Osteoblast (primary cell): ENCODE data around the gene KIF13A. TPM values are rescaled to one million over a fixed set of nuclear protein-coding genes. Genes with fewer than 3 reads are reported as not detected.

ENCODE experiments used
- DNase-seq: peaks from one replicate; pipeline ENCODE4 v3.0.0; 2011; ENCODE audit warnings: low spot score, mixed read lengths; ENCODE audit not compliant: insufficient read length; ENCODE audit errors: missing footprints
- H2AFZ ChIP-seq: 2 replicates; pipeline ENCODE4 v1.6.0; 2011; ENCODE audit warnings: mild to moderate bottlenecking, low read length
- H3K27ac ChIP-seq: 2 replicates; pipeline ENCODE4 v1.5.1; 2011; ENCODE audit warnings: mild to moderate bottlenecking, low read depth, low read length, moderate library complexity
- H3K27me3 ChIP-seq: 2 replicates; pipeline ENCODE4 v1.6.0; 2012; ENCODE audit warnings: mild to moderate bottlenecking, control low read depth, inconsistent platforms, low read length, moderate library complexity; ENCODE audit not compliant: insufficient read depth
- H3K36me3 ChIP-seq: 2 replicates; pipeline ENCODE4 v1.5.1; 2011; ENCODE audit warnings: mild to moderate bottlenecking, low read length, control low read depth, moderate library complexity; ENCODE audit not compliant: insufficient read depth
- H3K4me1 ChIP-seq: 2 replicates; pipeline ENCODE4 v1.5.1; 2011; ENCODE audit warnings: mild to moderate bottlenecking, low read length, control low read depth, moderate library complexity; ENCODE audit not compliant: insufficient read depth
- H3K4me2 ChIP-seq: 2 replicates; pipeline ENCODE4 v1.6.0; 2011; ENCODE audit warnings: mild to moderate bottlenecking, low read length; ENCODE audit not compliant: insufficient read depth
- H3K4me3 ChIP-seq: fragments of 200-600 bp; sonication (generic); 3 replicates; pipeline ENCODE4 v1.5.1; 2012; ENCODE audit warnings: mild to moderate bottlenecking, low read length, inconsistent platforms; ENCODE audit not compliant: insufficient read depth
- H3K79me2 ChIP-seq: 2 replicates; pipeline ENCODE4 v1.6.0; 2012; ENCODE audit warnings: mild to moderate bottlenecking, low read length, control low read depth, inconsistent platforms; ENCODE audit not compliant: insufficient read depth
- H3K9me3 ChIP-seq: 2 replicates; pipeline ENCODE4 v1.5.1; 2011; ENCODE audit warnings: low read depth, low read length, control low read depth
- H4K20me1 ChIP-seq: 2 replicates; pipeline ENCODE4 v1.6.0; 2012; ENCODE audit warnings: mild to moderate bottlenecking, low read length, control low read depth; ENCODE audit not compliant: insufficient read depth
- CTCF ChIP-seq: IDR thresholded peaks from 2 replicates; pipeline ENCODE4 v1.5.1; 2011; ENCODE audit warnings: mild to moderate bottlenecking, low read depth, low read length, moderate library complexity; ENCODE audit errors: extremely low read depth
- total RNA-seq: library from RNA; depleted of rRNA; stranded (reverse); fragments of >200 nt; gene quantifications from 2 replicates; pipeline ENCODE4 v1.2.3, GENCODE V29; 2012

The KIF13A gene
- total RNA-seq, 1 donor = 61.5 TPM

- no peaks in the 10 kb centered on the region for H3K9me3 ChIP-seq
- peaks cover 20% of the 10 kb centered on the region for H4K20me1 ChIP-seq
- H3K4me1 ChIP-seq = peaks cover 29% of the 10 kb centered on the region
- DNase-seq = peak; percentile 55
- H3K27ac ChIP-seq = peak overlapping the region; percentile 58
- peak overlapping the region; percentile 81 for H3K4me3 ChIP-seq
- H3K27me3 ChIP-seq = no peaks in the 10 kb centered on the region
- H3K36me3 ChIP-seq = peaks cover 5% of the 10 kb centered on the region
- H3K79me2 ChIP-seq = peaks cover 39% of the 10 kb centered on the region
- peak overlapping the region; percentile 88 for H2AFZ ChIP-seq
- TF ChIP-seq CTCF = no peak
- H3K4me2 ChIP-seq = peak overlapping the region; percentile 96
These were observed 1.0 kb upstream of the KIF13A start for GRCh38 chr6:17988422-17988944.

- TF ChIP-seq CTCF = no peak
- peak overlapping the region; percentile 58 for H3K27ac ChIP-seq
- H3K27me3 ChIP-seq = no peaks in the 10 kb centered on the region
- H3K4me3 ChIP-seq = peak overlapping the region; percentile 81
- peak; percentile 98 for DNase-seq
- peaks cover 24% of the 10 kb centered on the region for H3K4me1 ChIP-seq
- peaks cover 20% of the 10 kb centered on the region for H4K20me1 ChIP-seq
- peak overlapping the region; percentile 96 for H3K4me2 ChIP-seq
- H3K79me2 ChIP-seq = peaks cover 44% of the 10 kb centered on the region
- H2AFZ ChIP-seq = peak overlapping the region; percentile 88
- no peaks in the 10 kb centered on the region for H3K9me3 ChIP-seq
- peaks cover 5% of the 10 kb centered on the region for H3K36me3 ChIP-seq
These were observed 424 bp upstream of the KIF13A start for GRCh38 chr6:17987697-17988421.

DNA sequence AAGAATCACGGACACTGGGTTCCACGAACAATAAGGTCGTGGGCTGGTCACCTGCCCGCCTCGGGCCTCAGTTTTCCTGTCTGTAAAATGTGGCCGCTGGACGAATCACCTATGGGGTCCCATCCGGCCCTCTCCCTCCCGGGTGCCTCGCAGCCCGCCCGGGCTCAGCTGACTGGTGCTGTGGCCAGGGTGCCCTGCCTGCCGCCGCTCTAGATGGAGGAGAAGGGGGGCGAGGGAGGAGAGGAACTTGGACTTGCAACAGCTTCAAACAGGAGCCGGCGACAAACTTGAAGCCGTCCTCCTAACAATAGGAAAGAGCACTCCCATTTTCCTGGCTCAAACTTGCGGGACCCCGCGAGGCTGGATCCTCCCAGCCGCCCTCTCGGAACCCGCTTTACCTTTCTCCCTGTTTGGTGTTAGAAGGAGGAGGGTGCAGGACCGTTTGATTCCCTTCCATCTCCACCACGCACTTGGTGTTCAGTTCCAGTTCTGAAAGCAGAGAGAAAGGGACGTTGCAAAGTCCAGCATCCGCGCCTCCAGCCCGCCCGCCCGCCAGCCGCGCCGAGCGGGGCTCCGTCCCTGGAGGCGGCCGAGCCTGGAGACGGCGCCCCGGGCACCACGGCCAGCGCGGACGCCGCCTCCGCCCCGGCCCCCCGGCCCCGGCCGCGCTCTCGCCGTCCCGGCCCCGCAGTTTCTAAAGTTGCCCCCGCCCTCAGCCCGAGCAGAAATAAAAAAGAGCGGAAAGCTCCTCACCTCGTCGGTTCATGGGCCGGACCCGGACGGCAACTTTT is 584 bp downstream of the KIF13A start:
- no peak for TF ChIP-seq CTCF
- Histone ChIP-seq H3K4me3 (peak overlapping the region; percentile 88), H3K27me3 (no peaks in the 10 kb centered on the region), H3K4me1 (peaks cover 21% of the 10 kb centered on the region), H3K4me2 (peak overlapping the region; percentile 87), H3K36me3 (peaks cover 5% of the 10 kb centered on the region), H3K27ac (peak overlapping the region; percentile 71), H3K79me2 (peaks cover 53% of the 10 kb centered on the region), H4K20me1 (peaks cover 20% of the 10 kb centered on the region), H3K9me3 (no peaks in the 10 kb centered on the region), H2AFZ (peak overlapping the region; percentile 89)
- peak; percentile 96 for DNase-seq
